Gastrocnemius medialis (tissue), 4 donors: ENCODE measurements around the gene AKIP1. TPM values are rescaled to one million over a fixed set of nuclear protein-coding genes. Genes with fewer than 3 reads are reported as not detected.

Experiments
- ATAC-seq, 2 donors: fragments of 150-250 bp; one replicate each; pipeline ENCODE4 v1.9.1; 2016
- DNase-seq, 2 donors: peaks; one replicate each; pipeline ENCODE4 v3.0.0-alpha.2; 2019
- H3K27ac ChIP-seq, 4 donors: fragments of 200-600 bp; sonication (generic); 1 replicate in 1 of 4; 2 replicates in 3 of 4; pipeline ENCODE4 v1.5.1; 2016 to 2018; ENCODE audit warnings: mild to moderate bottlenecking in 2 of 4, moderate library complexity in 1 of 4
- H3K27me3 ChIP-seq, 3 donors: fragments of 200-600 bp; sonication (generic) in 2 of 3; 1 replicate in 1 of 3; 2 replicates in 2 of 3; pipeline versions ENCODE4 v1.5.1 to v1.6.0; 2016 to 2019; ENCODE audit warnings: mild to moderate bottlenecking in 1 of 3, moderate library complexity in 1 of 3
- H3K36me3 ChIP-seq, 2 donors: fragments of 200-600 bp; sonication (generic) in 1 of 2; one replicate each; pipeline ENCODE4 v1.5.1; 2017 to 2018
- H3K4me1 ChIP-seq, 2 donors: fragments of 200-600 bp; sonication (generic) in 1 of 2; one replicate each; pipeline ENCODE4 v1.5.1; 2016 to 2017; ENCODE audit warnings: mild to moderate bottlenecking in 2 of 2
- H3K4me3 ChIP-seq, 4 donors: fragments of 200-600 bp; sonication (generic) in 3 of 4; 1 replicate in 1 of 4; 2 replicates in 3 of 4; pipeline ENCODE4 v1.5.1; 2016 to 2019; ENCODE audit warnings: mild to moderate bottlenecking in 2 of 4
- H3K9me3 ChIP-seq, 3 donors: fragments of 200-600 bp; sonication (generic) in 2 of 3; 1 replicate in 1 of 3; 2 replicates in 2 of 3; pipeline ENCODE4 v1.5.1; 2016 to 2019
- POLR2A ChIP-seq, 2 donors: fragments of 450-650 bp; IDR thresholded peaks; one replicate each; pipeline ENCODE4 v1.6.1; 2017; ENCODE audit warnings: antibody characterized with exemption in 2 of 2, mild to moderate bottlenecking in 2 of 2, moderate library complexity in 2 of 2
- in situ Hi-C, 4 donors: fragments of 200-750 bp; cut with MboI; loops; one replicate each; pipeline versions ENCODE4 v1.15.0 to v1.8.0; 2017; ENCODE audit warnings: low sequenced_read_pairs in 4 of 4
- intact Hi-C: fragments of 100-400 bp; cut with DNase I; formaldehyde crosslinking; loops from one replicate; pipeline ENCODE4 v1.15.1; 2023; ENCODE audit warnings: low total_unique reads
- total RNA-seq, 4 donors: library from RNA; depleted of rRNA; stranded (reverse); fragments of >200 nt; gene quantifications; one replicate each; pipeline versions ENCODE4 v1.1.0 to v1.2.3, GENCODE V29; 2016
- TF ChIP-seq, protein P1 (sequence below), 5 experiments: fragments of 450-650 bp in 3 of 5; fragments of 200-600 bp in 2 of 5; sonication (generic) in 2 of 5; IDR thresholded peaks in 4 of 5; conservative IDR thresholded peaks in 1 of 5; 1 replicate in 4 of 5; 2 replicates in 1 of 5; pipeline ENCODE4 v1.5.1; 2016 to 2019; ENCODE audit warnings: antibody characterized with exemption in 5 of 5, mild to moderate bottlenecking in 3 of 5, moderate library complexity in 3 of 5

Gene AKIP1
- total RNA-seq, 4 donors from 2014 or later, result 13.8 to 33.5 (median 25.0) TPM

DNA sequence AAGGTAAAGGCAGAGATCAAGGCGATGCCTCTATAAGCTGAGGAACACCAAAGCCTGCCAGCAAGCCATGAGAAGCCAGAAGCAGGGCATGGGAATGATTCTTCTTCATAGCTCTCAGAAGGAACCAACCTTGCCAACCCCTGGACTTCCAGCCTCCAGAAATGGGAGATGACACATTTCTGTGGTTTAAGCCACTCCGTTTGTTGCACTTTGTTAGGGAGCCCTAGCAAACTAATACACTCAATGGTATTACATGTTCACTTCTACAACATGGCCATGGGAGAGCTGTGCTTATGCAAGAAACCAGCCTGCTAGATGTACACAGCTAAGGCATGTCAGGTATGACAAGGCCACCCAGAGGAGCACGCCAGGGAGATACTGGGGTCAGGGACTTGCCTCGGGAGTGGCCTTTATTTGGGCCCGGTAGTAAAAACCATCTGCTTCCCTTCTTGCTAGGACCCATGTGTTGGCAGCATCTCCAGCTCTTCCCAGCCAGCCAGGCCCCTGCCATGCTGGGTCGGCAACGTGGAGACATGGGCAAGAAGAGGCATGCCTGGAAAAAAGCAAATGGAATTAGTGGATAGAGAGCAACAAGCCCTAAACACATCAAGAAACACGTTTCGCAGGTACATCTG is 18.1 kb downstream of the AKIP1 start:
- no peak for DNase-seq
- Histone ChIP-seq H3K4me1 (no peaks in the 10 kb centered on the region), H3K27me3 (no peaks in the 10 kb centered on the region), H3K4me3 (no peak overlapping the region), H3K27ac (no peak overlapping the region), H3K36me3 (peaks cover 0 to 8% of the 10 kb centered on the region in 2 donors), H3K9me3 (no peaks in the 10 kb centered on the region)
- TF ChIP-seq, protein P1, sequence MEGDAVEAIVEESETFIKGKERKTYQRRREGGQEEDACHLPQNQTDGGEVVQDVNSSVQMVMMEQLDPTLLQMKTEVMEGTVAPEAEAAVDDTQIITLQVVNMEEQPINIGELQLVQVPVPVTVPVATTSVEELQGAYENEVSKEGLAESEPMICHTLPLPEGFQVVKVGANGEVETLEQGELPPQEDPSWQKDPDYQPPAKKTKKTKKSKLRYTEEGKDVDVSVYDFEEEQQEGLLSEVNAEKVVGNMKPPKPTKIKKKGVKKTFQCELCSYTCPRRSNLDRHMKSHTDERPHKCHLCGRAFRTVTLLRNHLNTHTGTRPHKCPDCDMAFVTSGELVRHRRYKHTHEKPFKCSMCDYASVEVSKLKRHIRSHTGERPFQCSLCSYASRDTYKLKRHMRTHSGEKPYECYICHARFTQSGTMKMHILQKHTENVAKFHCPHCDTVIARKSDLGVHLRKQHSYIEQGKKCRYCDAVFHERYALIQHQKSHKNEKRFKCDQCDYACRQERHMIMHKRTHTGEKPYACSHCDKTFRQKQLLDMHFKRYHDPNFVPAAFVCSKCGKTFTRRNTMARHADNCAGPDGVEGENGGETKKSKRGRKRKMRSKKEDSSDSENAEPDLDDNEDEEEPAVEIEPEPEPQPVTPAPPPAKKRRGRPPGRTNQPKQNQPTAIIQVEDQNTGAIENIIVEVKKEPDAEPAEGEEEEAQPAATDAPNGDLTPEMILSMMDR (IDR thresholded peaks at IDR 0.05 in 4 of 5, conservative IDR thresholded peaks at IDR 0.05 in 1 of 5), result no peak
- no peak for TF ChIP-seq POLR2A (IDR thresholded peaks at IDR 0.05)
- no peak for ATAC-seq
- in situ Hi-C loops (no loop called here), intact Hi-C loops (no loop called here)

DNA sequence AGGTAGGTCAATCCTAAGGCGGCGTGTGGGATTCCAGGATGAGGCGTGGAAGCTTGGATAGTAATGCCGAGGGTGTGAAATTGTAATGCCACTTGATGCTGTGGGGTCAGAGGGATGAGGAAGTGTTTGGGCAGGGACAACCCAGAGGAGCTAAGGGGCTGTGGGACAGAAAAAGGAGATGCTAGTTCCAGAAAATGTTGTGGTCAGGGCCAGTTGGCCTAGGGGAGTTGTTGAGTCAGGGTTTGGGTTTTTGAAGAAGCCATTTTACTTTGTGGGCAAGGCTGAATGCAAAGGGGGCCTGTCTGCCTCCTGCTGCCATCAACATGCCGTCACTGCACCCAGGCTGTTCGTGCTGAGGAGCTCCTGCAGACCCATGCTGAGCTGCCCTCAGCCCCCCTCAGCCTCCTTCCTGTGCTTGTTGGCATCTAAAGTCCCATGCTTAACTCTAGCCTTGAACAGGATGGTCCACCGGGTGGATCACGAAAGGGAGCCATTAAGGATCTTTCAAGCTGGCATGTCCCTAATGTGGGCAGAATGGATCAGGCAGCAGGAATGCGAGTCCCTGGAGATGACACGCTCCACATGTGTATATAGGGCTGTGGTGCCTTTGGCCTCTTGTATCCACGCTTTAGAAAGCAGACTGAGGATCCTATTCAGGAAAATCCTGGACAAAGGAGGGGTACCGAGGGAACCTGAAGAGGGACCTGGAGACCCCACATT is 19.6 kb downstream of the AKIP1 start:
- TF ChIP-seq, protein P1 (IDR thresholded peaks at IDR 0.05 in 4 of 5, conservative IDR thresholded peaks at IDR 0.05 in 1 of 5), result no peak
- TF ChIP-seq POLR2A (IDR thresholded peaks at IDR 0.05), result no peak
- H3K27ac ChIP-seq, result no peak overlapping the region
- H3K4me1 ChIP-seq, result no peaks in the 10 kb centered on the region
- no peaks in the 10 kb centered on the region for H3K9me3 ChIP-seq
- intact Hi-C loops, result no loop called here
- H3K27me3 ChIP-seq, result no peaks in the 10 kb centered on the region
- H3K4me3 ChIP-seq, result no peak overlapping the region
- no peak for DNase-seq
- no peaks in the 10 kb centered on the region for H3K36me3 ChIP-seq
- no peak for ATAC-seq
- in situ Hi-C loops, result no loop called here

- no peaks in the 10 kb centered on the region for H3K9me3 ChIP-seq
- H3K4me3 ChIP-seq, result no peak within 1 kb of the TSS
- H3K36me3 ChIP-seq, result no peaks in the 10 kb centered on the region
- H3K27ac ChIP-seq, result no peak within 1 kb of the TSS
- no peak for DNase-seq
- TF ChIP-seq POLR2A (IDR thresholded peaks at IDR 0.05), result no peak
- TF ChIP-seq, protein P1 (IDR thresholded peaks at IDR 0.05 in 4 of 5, conservative IDR thresholded peaks at IDR 0.05 in 1 of 5), result no peak
- no peaks in the 10 kb centered on the region for H3K4me1 ChIP-seq
- H3K27me3 ChIP-seq, result no peaks in the 10 kb centered on the region
- in situ Hi-C loops (no loop called here), intact Hi-C loops (no loop called here)
- ATAC-seq, result no peak
Measured at GRCh38 chr11:8932564-8933180, 21.7 kb downstream of the AKIP1 start, which contains the start of gene C11orf16. C11orf16 (minus strand) TSS chr11:8932947; CDS start chr11:8932308, 639 bp downstream.

DNA sequence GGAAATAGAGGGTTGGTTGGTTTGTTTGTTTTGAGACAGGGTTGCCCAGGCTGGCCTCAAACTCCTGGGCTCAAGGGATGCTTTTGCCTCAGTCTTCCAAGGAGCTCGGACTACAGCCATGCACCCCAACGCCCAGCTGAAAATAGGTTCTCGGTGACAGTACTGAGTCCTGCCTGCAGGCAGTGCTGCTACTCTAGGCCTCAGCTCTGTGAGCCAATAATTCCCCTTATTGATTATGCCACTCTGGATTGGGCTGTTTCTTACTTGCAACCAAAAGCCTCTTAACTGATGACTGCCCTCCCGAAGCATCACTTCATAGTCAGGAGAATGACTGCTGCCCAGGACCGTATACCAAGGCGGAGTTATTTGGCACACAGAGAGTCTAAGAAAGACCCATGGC is 22.9 kb downstream of the AKIP1 start:
- Histone ChIP-seq H3K4me1 (no peaks in the 10 kb centered on the region), H3K27me3 (no peaks in the 10 kb centered on the region), H3K27ac (no peak overlapping the region), H3K4me3 (no peak overlapping the region), H3K36me3 (no peaks in the 10 kb centered on the region), H3K9me3 (no peaks in the 10 kb centered on the region)
- DNase-seq, result no peak
- intact Hi-C loops (no loop called here), in situ Hi-C loops (no loop called here)
- TF ChIP-seq POLR2A (IDR thresholded peaks at IDR 0.05), result no peak
- TF ChIP-seq, protein P1 (IDR thresholded peaks at IDR 0.05 in 4 of 5, conservative IDR thresholded peaks at IDR 0.05 in 1 of 5), result no peak
- no peak for ATAC-seq
